ENCODE results near the gene EZH1. TPM values are rescaled to one million over a fixed set of nuclear protein-coding genes. Genes with fewer than 3 reads are reported as not detected.
A peak's percentile ranks its signal among the peaks of the same experiment; 100 is the strongest.

Gene EZH1
- total and polyA plus RNA-seq, 10 of the 15 experiments (the other 5 are each of a cell fraction or from before 2014, with no cell fraction given) = 6.1 to 43.3 (median 16.8) TPM

GRCh38 chr17:42672038-42672437, 72.8 kb downstream of the EZH1 start:
- 88% methylated on average over 28 of the region's 28 CpGs for WGBS (ENCODE audit: insufficient coverage, insufficient replicate concordance, low lambda C conversion rate, missing lambda C conversion rate)
- peaks cover 20 to 32% of the 10 kb centered on the region in 2 experiments; a peak in 3 of 4 replicates for H3K36me3 ChIP-seq (ENCODE audit: control insufficient read depth in 2 of 2, insufficient read depth in 2 of 2, low read length in 1 of 2)
- no peaks in the 10 kb centered on the region for H3K9me3 ChIP-seq (replicated peaks; ENCODE audit: control insufficient read depth, insufficient read depth, low read length)
- H3K9ac ChIP-seq (ENCODE audit: control insufficient read depth, insufficient read depth, low read length) = no peak overlapping the region
- 0 out of 2 replicates have a peak overlapping the region, but pooled peaks have one; percentile 27 for H3K4me2 ChIP-seq (ENCODE audit: control insufficient read depth, insufficient read depth)
- intact Hi-C loops (cut with micrococcal nuclease; ENCODE audit: unreplicated experiment) (no loop called here), in situ Hi-C loops (cut with MboI) (no loop called here)
- H4K20me1 ChIP-seq (ENCODE audit: control insufficient read depth, insufficient read depth) = no peaks in the 10 kb centered on the region
- DNase-seq (ENCODE audit: low read depth, low spot score) = no peak
- ChIA-PET RAD21 (ENCODE audit: unreplicated experiment) (interaction anchor here (1.5 kb wide), 1 partner anchor 53 kb away, joined by 3 read pairs; no protein-coding TSS in a partner anchor), POLR2A (interaction anchor here (0.5 to 0.9 kb wide), 4 partner anchors 9 to 1675 kb away, joined by 3 to 4 read pairs (median 4); no protein-coding TSS in a partner anchor), CTCF (interaction anchor here (0.8 to 10.1 kb wide), 7 partner anchors 9 to 94 kb away, joined by 3 to 134 read pairs (median 5); no protein-coding TSS in a partner anchor), SMC1A (ENCODE audit: uncharacterized antibody, unreplicated experiment) (interaction anchor here (1.2 kb wide), 1 partner anchor 64 kb away, joined by 4 read pairs; no protein-coding TSS in a partner anchor)
- no peak overlapping the region for H3K27ac ChIP-seq (ENCODE audit: control insufficient read depth, insufficient read depth)
- H3K4me1 ChIP-seq (ENCODE audit: control insufficient read depth, insufficient read depth, low read length) = peaks cover 3% of the 10 kb centered on the region; the same call in 1 of the 2 replicates
- no peak for FAIRE-seq
- no TSS peak for BruUV-seq (replicated peaks)
- no peak for TF ChIP-seq REST (IDR thresholded peaks at IDR 0.05; ENCODE audit: low read depth, low read length)
- TF ChIP-seq SRF (IDR thresholded peaks at IDR 0.05; ENCODE audit: low read depth in 2 of 2, low read length in 2 of 2) = no peak
- no peak for TF ChIP-seq BCL3 (IDR thresholded peaks at IDR 0.05; ENCODE audit: borderline replicate concordance, insufficient read depth, low read depth, low read length, poor library complexity, severe bottlenecking)
- no peak for TF ChIP-seq NFYB (IDR thresholded peaks at IDR 0.05; ENCODE audit: insufficient read depth, low read depth, low read length)
- no peak for TF ChIP-seq CTCF (IDR thresholded peaks at IDR 0.05 in 2 of 3, conservative IDR thresholded peaks at IDR 0.05 in 1 of 3; ENCODE audit: control insufficient read depth in 2 of 3, extremely low read depth in 1 of 3, insufficient read depth in 1 of 3, low read depth in 3 of 3, low read length in 3 of 3)
- no peak for TF ChIP-seq SKIL (IDR thresholded peaks at IDR 0.05; ENCODE audit: low read depth, poor library complexity, severe bottlenecking)
- no peak overlapping the region for H3K4me3 ChIP-seq
- no peak overlapping the region for H2AFZ ChIP-seq (ENCODE audit: control insufficient read depth, low read depth, low read length)
- H3K27me3 ChIP-seq (replicated peaks in 1 of 2; ENCODE audit: control insufficient read depth in 2 of 2, insufficient read depth in 2 of 2, low read length in 1 of 2) = no peaks in the 10 kb centered on the region
- peaks cover 29% of the 10 kb centered on the region for H3K79me2 ChIP-seq (ENCODE audit: control insufficient read depth, insufficient read depth, low read length)
- no peak for ATAC-seq

Measured in GM12878 (cell line).